Vagina (tissue), 2 donors: Measurements from ENCODE around the gene SEMA4D.

Source experiments
- POLR2A ChIP-seq, 2 donors: fragments of 450-650 bp; IDR thresholded peaks; one replicate each; pipeline ENCODE4 v1.6.1; 2017; ENCODE audit warnings: antibody characterized with exemption in 2 of 2, mild to moderate bottlenecking in 2 of 2, moderate library complexity in 2 of 2
- TF ChIP-seq, protein P1 (sequence below), 3 experiments: fragments of 450-650 bp in 2 of 3; fragments of 200-600 bp in 1 of 3; sonication (generic) in 1 of 3; IDR thresholded peaks; one replicate each; pipeline ENCODE4 v1.5.1; 2017 to 2019; ENCODE audit warnings: antibody characterized with exemption in 3 of 3, mild to moderate bottlenecking in 2 of 3, moderate library complexity in 2 of 3

- TF ChIP-seq POLR2A (IDR thresholded peaks at IDR 0.05), result no peak
- TF ChIP-seq, protein P1, sequence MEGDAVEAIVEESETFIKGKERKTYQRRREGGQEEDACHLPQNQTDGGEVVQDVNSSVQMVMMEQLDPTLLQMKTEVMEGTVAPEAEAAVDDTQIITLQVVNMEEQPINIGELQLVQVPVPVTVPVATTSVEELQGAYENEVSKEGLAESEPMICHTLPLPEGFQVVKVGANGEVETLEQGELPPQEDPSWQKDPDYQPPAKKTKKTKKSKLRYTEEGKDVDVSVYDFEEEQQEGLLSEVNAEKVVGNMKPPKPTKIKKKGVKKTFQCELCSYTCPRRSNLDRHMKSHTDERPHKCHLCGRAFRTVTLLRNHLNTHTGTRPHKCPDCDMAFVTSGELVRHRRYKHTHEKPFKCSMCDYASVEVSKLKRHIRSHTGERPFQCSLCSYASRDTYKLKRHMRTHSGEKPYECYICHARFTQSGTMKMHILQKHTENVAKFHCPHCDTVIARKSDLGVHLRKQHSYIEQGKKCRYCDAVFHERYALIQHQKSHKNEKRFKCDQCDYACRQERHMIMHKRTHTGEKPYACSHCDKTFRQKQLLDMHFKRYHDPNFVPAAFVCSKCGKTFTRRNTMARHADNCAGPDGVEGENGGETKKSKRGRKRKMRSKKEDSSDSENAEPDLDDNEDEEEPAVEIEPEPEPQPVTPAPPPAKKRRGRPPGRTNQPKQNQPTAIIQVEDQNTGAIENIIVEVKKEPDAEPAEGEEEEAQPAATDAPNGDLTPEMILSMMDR (IDR thresholded peaks at IDR 0.05), result no peak
Measured at GRCh38 chr9:89541798-89542197, 43.9 kb upstream of the SEMA4D start.
